Astrocyte (in vitro differentiated cells and primary cell): Measurements from ENCODE around the gene ZSWIM3. TPM values are rescaled to one million over a fixed set of nuclear protein-coding genes. Genes with fewer than 3 reads are reported as not detected.

Experiments
- DNase-seq: peaks from one replicate; pipeline ENCODE4 v3.0.0-alpha.2; 2010; ENCODE audit warnings: low read depth
- FAIRE-seq: peaks from 2 replicates; lab custom pipeline; 2011; peaks lifted over from hg19 to GRCh38; lab: Jason Lieb, UNC
- H2AFZ ChIP-seq: 2 replicates; pipeline ENCODE4 v1.6.0; 2012; ENCODE audit warnings: low read depth, low read length, inconsistent platforms
- H3K27ac ChIP-seq: 2 replicates; pipeline ENCODE4 v1.5.1; 2011; ENCODE audit warnings: low read depth, low read length, inconsistent platforms
- H3K27me3 ChIP-seq: 2 replicates; pipeline ENCODE4 v1.6.0; 2011; ENCODE audit warnings: low read length, inconsistent platforms; ENCODE audit not compliant: insufficient read depth
- H3K36me3 ChIP-seq: 2 replicates; pipeline ENCODE4 v1.5.1; 2011; ENCODE audit warnings: low read length, inconsistent platforms; ENCODE audit not compliant: insufficient read depth
- H3K4me1 ChIP-seq: 2 replicates; pipeline ENCODE4 v1.5.1; 2011; ENCODE audit warnings: low read length, inconsistent platforms; ENCODE audit not compliant: insufficient read depth
- H3K4me2 ChIP-seq: 2 replicates; pipeline ENCODE4 v1.6.0; 2012; ENCODE audit warnings: low read length, inconsistent platforms
- H3K4me3 ChIP-seq: 2 replicates; pipeline ENCODE4 v1.5.1; 2011; ENCODE audit warnings: low read depth, mild to moderate bottlenecking, low read length, inconsistent platforms; ENCODE audit not compliant: insufficient read depth
- H3K79me2 ChIP-seq: 2 replicates; pipeline ENCODE4 v1.6.0; 2012; ENCODE audit warnings: mild to moderate bottlenecking, low read length, inconsistent platforms; ENCODE audit not compliant: insufficient read depth
- H3K9ac ChIP-seq: 2 replicates; pipeline ENCODE4 v1.6.0; 2012; ENCODE audit warnings: mild to moderate bottlenecking, low read length, inconsistent platforms
- H3K9me3 ChIP-seq: 2 replicates; pipeline ENCODE4 v1.5.1; 2012; ENCODE audit warnings: low read depth, mild to moderate bottlenecking, low read length, inconsistent platforms; ENCODE audit not compliant: insufficient read depth
- H4K20me1 ChIP-seq: 2 replicates; pipeline ENCODE4 v1.6.0; 2012; ENCODE audit warnings: low read length, inconsistent platforms; ENCODE audit not compliant: insufficient read depth
- H3K27ac Mint-ChIP-seq: one replicate; pipeline ENCODE4 v1.8.0; 2021; ENCODE audit warnings: mild to moderate bottlenecking, mixed read lengths; ENCODE audit not compliant: unreplicated experiment
- H3K27me3 Mint-ChIP-seq: one replicate; pipeline ENCODE4 v1.8.0; 2021; ENCODE audit warnings: low read depth, mixed read lengths; ENCODE audit not compliant: unreplicated experiment
- H3K36me3 Mint-ChIP-seq: one replicate; pipeline ENCODE4 v1.8.0; 2021; ENCODE audit warnings: low read depth, mixed read lengths; ENCODE audit not compliant: unreplicated experiment
- H3K4me1 Mint-ChIP-seq: one replicate; pipeline ENCODE4 v1.8.0; 2021; ENCODE audit warnings: low read depth, mixed read lengths; ENCODE audit not compliant: unreplicated experiment
- H3K4me3 Mint-ChIP-seq: one replicate; pipeline ENCODE4 v1.8.0; 2021; ENCODE audit warnings: mild to moderate bottlenecking, moderate library complexity, mixed read lengths; ENCODE audit not compliant: unreplicated experiment
- H3K9me3 Mint-ChIP-seq: one replicate; pipeline ENCODE4 v1.8.0; 2021; ENCODE audit warnings: mild to moderate bottlenecking, mixed read lengths; ENCODE audit not compliant: unreplicated experiment
- CTCF ChIP-seq: IDR thresholded peaks from 2 replicates; pipeline ENCODE4 v1.5.1; 2011; ENCODE audit warnings: low read depth, mild to moderate bottlenecking, inconsistent platforms, low read length, moderate library complexity; ENCODE audit not compliant: insufficient read depth
- EZH2 ChIP-seq: IDR thresholded peaks from 2 replicates; pipeline ENCODE4 v1.6.1; 2012; ENCODE audit warnings: mild to moderate bottlenecking, low read length, inconsistent platforms; ENCODE audit not compliant: insufficient read depth
- total RNA-seq: library from RNA; stranded (reverse); gene quantifications from 2 replicates; pipeline ENCODE4 v1.2.1, GENCODE V29; 2021

ZSWIM3 gene
- total RNA-seq, 1 donor from 2014 or later = 4.7 TPM

GRCh38 chr20:45835825-45836224, 21.6 kb upstream of the ZSWIM3 start:
- FAIRE-seq = no peak
- H4K20me1 ChIP-seq = peaks cover 12% of the 10 kb centered on the region
- H3K9me3 Mint-ChIP-seq = peaks cover 2% of the 10 kb centered on the region
- H3K4me1 Mint-ChIP-seq = peaks cover 16% of the 10 kb centered on the region
- H2AFZ ChIP-seq = no peak overlapping the region
- peaks cover 8% of the 10 kb centered on the region for H3K36me3 Mint-ChIP-seq
- DNase-seq = peak; percentile 53
- H3K27ac ChIP-seq = no peak overlapping the region
- peaks cover 3% of the 10 kb centered on the region for H3K36me3 ChIP-seq
- H3K27me3 Mint-ChIP-seq = no peaks in the 10 kb centered on the region
- H3K27me3 ChIP-seq = no peaks in the 10 kb centered on the region
- H3K9ac ChIP-seq = no peak overlapping the region
- no peaks in the 10 kb centered on the region for H3K9me3 ChIP-seq
- H3K4me3 Mint-ChIP-seq = peak overlapping the region; percentile 74
- H3K4me3 ChIP-seq = no peak overlapping the region
- H3K79me2 ChIP-seq = peaks cover 13% of the 10 kb centered on the region
- H3K4me1 ChIP-seq = peaks cover 24% of the 10 kb centered on the region
- no peak for TF ChIP-seq CTCF
- TF ChIP-seq EZH2 = no peak
- peak overlapping the region; percentile 91 for H3K4me2 ChIP-seq
- H3K27ac Mint-ChIP-seq = peak overlapping the region; percentile 58

- TF ChIP-seq CTCF (no peak), EZH2 (no peak)
- Histone ChIP-seq H4K20me1 (peaks cover 12% of the 10 kb centered on the region), H3K36me3 (peaks cover 3% of the 10 kb centered on the region), H3K79me2 (peaks cover 13% of the 10 kb centered on the region), H3K4me1 (peaks cover 24% of the 10 kb centered on the region), H3K27ac (no peak overlapping the region), H3K4me2 (peak overlapping the region; percentile 11), H3K9ac (no peak overlapping the region), H3K27me3 (no peaks in the 10 kb centered on the region), H3K4me3 (no peak overlapping the region), H2AFZ (no peak overlapping the region), H3K9me3 (no peaks in the 10 kb centered on the region)
- no peak for FAIRE-seq
- peaks cover 8% of the 10 kb centered on the region for H3K36me3 Mint-ChIP-seq
- peaks cover 16% of the 10 kb centered on the region for H3K4me1 Mint-ChIP-seq
- H3K4me3 Mint-ChIP-seq = no peak overlapping the region
- no peak overlapping the region for H3K27ac Mint-ChIP-seq
- peaks cover 2% of the 10 kb centered on the region for H3K9me3 Mint-ChIP-seq
- no peak for DNase-seq
- no peaks in the 10 kb centered on the region for H3K27me3 Mint-ChIP-seq
Observed at GRCh38 chr20:45836841-45837240, 20.6 kb upstream of the ZSWIM3 start.

- H3K9me3 Mint-ChIP-seq = peaks cover 2% of the 10 kb centered on the region
- H3K27ac Mint-ChIP-seq = no peak overlapping the region
- FAIRE-seq (no peak), DNase-seq (no peak)
- Histone ChIP-seq H3K79me2 (no peaks in the 10 kb centered on the region), H3K4me3 (no peak overlapping the region), H3K4me2 (no peak overlapping the region), H3K27me3 (no peaks in the 10 kb centered on the region), H4K20me1 (peaks cover 20% of the 10 kb centered on the region), H2AFZ (no peak overlapping the region), H3K4me1 (peaks cover 2% of the 10 kb centered on the region), H3K9me3 (no peaks in the 10 kb centered on the region), H3K9ac (no peak overlapping the region), H3K27ac (no peak overlapping the region), H3K36me3 (peaks cover 18% of the 10 kb centered on the region)
- H3K36me3 Mint-ChIP-seq = peaks cover 22% of the 10 kb centered on the region
- no peak overlapping the region for H3K4me3 Mint-ChIP-seq
- no peaks in the 10 kb centered on the region for H3K27me3 Mint-ChIP-seq
- no peak for TF ChIP-seq CTCF
- peaks cover 7% of the 10 kb centered on the region for H3K4me1 Mint-ChIP-seq
Observed at GRCh38 chr20:45840700-45841198, 16.7 kb upstream of the ZSWIM3 start.
